Measurements from ENCODE around the gene TTC34.

Gene TTC34

GRCh38 chr1:2801535-2802291 lies at the start of gene TTC34:
Gene TTC34, minus strand, starts transcription at chr1:2801693. Its CDS starts 866 bp downstream, at chr1:2800827.
- Histone ChIP-seq H3K4me1 (ENCODE audit: control insufficient read depth, insufficient read depth, low read length) (no peaks in the 10 kb centered on the region), H3K4me3 (ENCODE audit: low read length) (no peak within 1 kb of the TSS), H3K36me3 (ENCODE audit: control insufficient read depth, insufficient read depth, low read length) (peaks cover 2% of the 10 kb centered on the region; the same call in 1 of the 2 replicates), H3K9me3 (ENCODE audit: control insufficient read depth, insufficient read depth, low read length) (peaks cover 42% of the 10 kb centered on the region), H3K27me3 (ENCODE audit: control insufficient read depth, insufficient read depth, low read length) (no peaks in the 10 kb centered on the region), H3K27ac (ENCODE audit: low read length) (no peak within 1 kb of the TSS)
- no peak for DNase-seq (ENCODE audit: low read depth, low spot score)
- no CpG with 5 or more reads among the region's 21 CpGs for WGBS (ENCODE audit: insufficient coverage, insufficient read length)

GRCh38 chr1:2850502-2850901 lies 49.0 kb upstream of the TTC34 start:
- peaks cover 25% of the 10 kb centered on the region for H3K9me3 ChIP-seq (ENCODE audit: control insufficient read depth, insufficient read depth, low read length)
- no CpG with 5 or more reads among the region's 17 CpGs for WGBS (ENCODE audit: insufficient coverage, insufficient read length)
- H3K27me3 ChIP-seq (ENCODE audit: control insufficient read depth, insufficient read depth, low read length): no peaks in the 10 kb centered on the region

GRCh38 chr1:2848006-2848670 lies 46.6 kb upstream of the TTC34 start:
- Histone ChIP-seq H3K27ac (ENCODE audit: low read length) (no peak overlapping the region), H3K9me3 (ENCODE audit: control insufficient read depth, insufficient read depth, low read length) (peaks cover 21% of the 10 kb centered on the region), H3K36me3 (ENCODE audit: control insufficient read depth, insufficient read depth, low read length) (no peaks in the 10 kb centered on the region), H3K4me1 (ENCODE audit: control insufficient read depth, insufficient read depth, low read length) (no peaks in the 10 kb centered on the region), H3K4me3 (ENCODE audit: low read length) (no peak overlapping the region), H3K27me3 (ENCODE audit: control insufficient read depth, insufficient read depth, low read length) (no peaks in the 10 kb centered on the region)
- no CpG with 5 or more reads among the region's 16 CpGs for WGBS (ENCODE audit: insufficient coverage, insufficient read length)
- no peak for DNase-seq (ENCODE audit: low read depth, low spot score)

More at GRCh38 chr1:2850502-2850901, 49.0 kb upstream of the TTC34 start:
- Histone ChIP-seq H3K27ac (ENCODE audit: low read length) (no peak overlapping the region), H3K36me3 (ENCODE audit: control insufficient read depth, insufficient read depth, low read length) (no peaks in the 10 kb centered on the region), H3K4me3 (ENCODE audit: low read length) (no peak overlapping the region), H3K4me1 (ENCODE audit: control insufficient read depth, insufficient read depth, low read length) (no peaks in the 10 kb centered on the region)
- no peak for DNase-seq (ENCODE audit: low read depth, low spot score)

GRCh38 chr1:2847086-2847985 lies 45.8 kb upstream of the TTC34 start:
- Histone ChIP-seq H3K9me3 (ENCODE audit: control insufficient read depth, insufficient read depth, low read length) (peaks cover 21% of the 10 kb centered on the region), H3K27me3 (ENCODE audit: control insufficient read depth, insufficient read depth, low read length) (no peaks in the 10 kb centered on the region), H3K27ac (ENCODE audit: low read length) (no peak overlapping the region), H3K4me1 (ENCODE audit: control insufficient read depth, insufficient read depth, low read length) (no peaks in the 10 kb centered on the region), H3K4me3 (ENCODE audit: low read length) (no peak overlapping the region), H3K36me3 (ENCODE audit: control insufficient read depth, insufficient read depth, low read length) (no peaks in the 10 kb centered on the region)
- no CpG with 5 or more reads among the region's 23 CpGs for WGBS (ENCODE audit: insufficient coverage, insufficient read length)
- no peak for DNase-seq (ENCODE audit: low read depth, low spot score)

GRCh38 chr1:2845869-2846268 lies 44.4 kb upstream of the TTC34 start:
- Histone ChIP-seq H3K9me3 (ENCODE audit: control insufficient read depth, insufficient read depth, low read length) (peaks cover 21% of the 10 kb centered on the region), H3K27me3 (ENCODE audit: control insufficient read depth, insufficient read depth, low read length) (no peaks in the 10 kb centered on the region)

GRCh38 chr1:2840036-2840809 lies 38.7 kb upstream of the TTC34 start:
- Histone ChIP-seq H3K9me3 (ENCODE audit: control insufficient read depth, insufficient read depth, low read length) (peaks cover 16% of the 10 kb centered on the region), H3K27me3 (ENCODE audit: control insufficient read depth, insufficient read depth, low read length) (no peaks in the 10 kb centered on the region), H3K27ac (ENCODE audit: low read length) (no peak overlapping the region), H3K36me3 (ENCODE audit: control insufficient read depth, insufficient read depth, low read length) (no peaks in the 10 kb centered on the region), H3K4me1 (ENCODE audit: control insufficient read depth, insufficient read depth, low read length) (no peaks in the 10 kb centered on the region), H3K4me3 (ENCODE audit: low read length) (no peak overlapping the region)
- DNase-seq (ENCODE audit: low read depth, low spot score): no peak
- WGBS (ENCODE audit: insufficient coverage, insufficient read length): no CpG with 5 or more reads among the region's 16 CpGs

More at GRCh38 chr1:2845869-2846268, 44.4 kb upstream of the TTC34 start:
- Histone ChIP-seq H3K27ac (ENCODE audit: low read length) (no peak overlapping the region), H3K36me3 (ENCODE audit: control insufficient read depth, insufficient read depth, low read length) (no peaks in the 10 kb centered on the region), H3K4me1 (ENCODE audit: control insufficient read depth, insufficient read depth, low read length) (no peaks in the 10 kb centered on the region), H3K4me3 (ENCODE audit: low read length) (no peak overlapping the region)
- no CpG with 5 or more reads among the region's 9 CpGs for WGBS (ENCODE audit: insufficient coverage, insufficient read length)
- DNase-seq (ENCODE audit: low read depth, low spot score): no peak

GRCh38 chr1:2837823-2838222 lies 36.3 kb upstream of the TTC34 start:
- no CpG with 5 or more reads among the region's 12 CpGs for WGBS (ENCODE audit: insufficient coverage, insufficient read length)
- no peak overlapping the region for H3K4me3 ChIP-seq (ENCODE audit: low read length)

GRCh38 chr1:2837316-2837715 lies 35.8 kb upstream of the TTC34 start:
- no peak for DNase-seq (ENCODE audit: low read depth, low spot score)
- Histone ChIP-seq H3K9me3 (ENCODE audit: control insufficient read depth, insufficient read depth, low read length) (peaks cover 34% of the 10 kb centered on the region), H3K36me3 (ENCODE audit: control insufficient read depth, insufficient read depth, low read length) (no peaks in the 10 kb centered on the region; the same call in 1 of the 2 replicates), H3K27ac (ENCODE audit: low read length) (no peak overlapping the region), H3K4me3 (ENCODE audit: low read length) (no peak overlapping the region), H3K27me3 (ENCODE audit: control insufficient read depth, insufficient read depth, low read length) (no peaks in the 10 kb centered on the region), H3K4me1 (ENCODE audit: control insufficient read depth, insufficient read depth, low read length) (no peaks in the 10 kb centered on the region)
- no CpG with 5 or more reads among the region's 11 CpGs for WGBS (ENCODE audit: insufficient coverage, insufficient read length)

More at GRCh38 chr1:2837823-2838222, 36.3 kb upstream of the TTC34 start:
- no peaks in the 10 kb centered on the region for H3K27me3 ChIP-seq (ENCODE audit: control insufficient read depth, insufficient read depth, low read length)
- H3K27ac ChIP-seq (ENCODE audit: low read length): no peak overlapping the region
- H3K4me1 ChIP-seq (ENCODE audit: control insufficient read depth, insufficient read depth, low read length): no peaks in the 10 kb centered on the region
- DNase-seq (ENCODE audit: low read depth, low spot score): no peak
- peaks cover 32% of the 10 kb centered on the region for H3K9me3 ChIP-seq (ENCODE audit: control insufficient read depth, insufficient read depth, low read length)
- H3K36me3 ChIP-seq (ENCODE audit: control insufficient read depth, insufficient read depth, low read length): no peaks in the 10 kb centered on the region; the same call in 1 of the 2 replicates

- no CpG with 5 or more reads among the region's 20 CpGs for WGBS (ENCODE audit: insufficient coverage, insufficient read length)
- Histone ChIP-seq H3K27me3 (ENCODE audit: control insufficient read depth, insufficient read depth, low read length) (no peaks in the 10 kb centered on the region), H3K4me3 (ENCODE audit: low read length) (no peak overlapping the region), H3K27ac (ENCODE audit: low read length) (no peak overlapping the region), H3K9me3 (ENCODE audit: control insufficient read depth, insufficient read depth, low read length) (peaks cover 38% of the 10 kb centered on the region), H3K4me1 (ENCODE audit: control insufficient read depth, insufficient read depth, low read length) (no peaks in the 10 kb centered on the region), H3K36me3 (ENCODE audit: control insufficient read depth, insufficient read depth, low read length) (no peaks in the 10 kb centered on the region; the same call in 1 of the 2 replicates)
- no peak for DNase-seq (ENCODE audit: low read depth, low spot score)
Observed at GRCh38 chr1:2836333-2836970, 35.0 kb upstream of the TTC34 start.
